ENCODE data around the gene STAG3.
A peak's percentile ranks its signal among the peaks of the same experiment; 100 is the strongest.

The STAG3 gene

DNA sequence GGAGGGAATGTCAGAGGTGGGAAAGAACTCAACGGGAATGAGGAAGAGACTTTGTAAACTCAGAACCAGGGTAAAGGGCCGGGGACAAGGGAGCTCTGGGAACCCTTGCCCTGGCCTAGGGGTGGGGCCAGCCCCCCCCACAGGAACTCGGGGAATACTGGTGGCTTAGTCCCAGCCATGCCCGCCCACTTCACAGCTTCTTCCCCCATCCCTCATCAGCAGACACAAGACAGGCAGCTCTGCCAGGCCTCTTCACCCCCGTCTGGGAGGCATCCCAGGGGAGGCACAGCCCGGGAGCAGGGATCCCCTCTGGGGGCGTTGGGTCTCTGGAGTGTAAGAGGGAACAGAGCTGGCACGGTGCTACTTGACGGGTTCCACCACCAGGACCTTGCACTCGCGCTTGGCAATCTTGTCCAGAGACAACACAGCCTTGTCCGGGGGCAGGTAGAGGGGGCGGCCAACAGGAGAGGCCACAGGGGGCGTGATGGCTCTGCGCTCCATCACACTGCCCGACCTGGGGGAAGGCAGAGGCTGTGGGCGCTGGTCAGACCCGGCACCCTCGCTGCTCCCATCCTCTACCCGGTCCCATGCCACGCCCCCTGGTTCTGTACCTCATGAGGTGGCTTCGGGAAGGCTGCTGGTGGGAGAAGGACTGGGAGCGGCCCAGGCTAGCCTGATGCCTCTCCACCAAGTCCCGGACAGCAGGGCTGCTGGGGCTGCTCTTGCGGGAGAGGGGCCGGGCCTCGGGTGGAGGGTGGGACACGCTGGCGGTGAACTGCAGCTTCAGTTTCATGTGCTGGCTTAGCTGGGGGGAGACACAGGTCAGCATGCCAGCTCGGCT lies 22.8 kb upstream of the STAG3 start:
- no peak for DNase-seq (ENCODE audit: low read depth in 2 of 2)

- DNase-seq (ENCODE audit: low read depth in 2 of 2) = no peak
Measured at GRCh38 chr7:100155553-100156317, 22.0 kb upstream of the STAG3 start.

DNA sequence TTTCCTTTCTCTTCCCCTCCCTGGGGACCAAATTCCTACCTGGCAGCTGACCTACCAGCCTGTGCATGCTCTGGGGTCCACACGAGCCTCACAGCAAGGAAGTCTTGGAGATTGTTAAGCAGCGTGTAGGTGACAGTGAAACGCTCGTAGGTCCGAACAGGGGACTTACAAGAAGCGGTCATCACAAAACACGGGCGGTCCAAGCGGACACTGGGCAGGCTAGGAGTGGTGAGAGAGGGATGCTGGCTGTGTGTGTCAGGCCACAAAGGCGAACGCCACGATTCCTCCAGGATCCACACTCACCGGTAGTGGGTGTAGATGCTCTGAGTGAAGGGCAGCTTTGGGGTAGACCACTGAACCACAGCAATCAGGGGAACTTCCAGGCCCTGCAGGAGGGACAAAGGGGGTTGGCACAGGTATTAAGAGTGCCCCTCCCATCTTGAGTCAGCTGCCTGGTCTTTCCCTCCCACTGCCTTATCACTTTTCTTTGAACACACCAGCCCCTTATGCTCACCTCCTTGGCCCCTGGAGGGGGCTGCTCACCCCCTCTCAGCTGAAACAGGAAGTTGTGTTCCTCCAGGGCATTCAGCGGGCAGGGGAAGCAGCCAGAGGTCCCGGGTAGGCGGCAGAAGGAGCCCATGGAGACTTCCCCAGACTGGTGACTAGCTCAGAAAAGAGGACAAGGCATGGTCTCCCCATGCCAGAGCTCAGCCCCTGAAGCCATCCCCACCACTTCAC lies 21.2 kb upstream of the STAG3 start:
- DNase-seq (ENCODE audit: low read depth in 2 of 2) = no peak

- DNase-seq (ENCODE audit: low read depth in 2 of 2) = no peak
Measured at GRCh38 chr7:100157069-100157333, 20.7 kb upstream of the STAG3 start.

- no peak for DNase-seq (ENCODE audit: low read depth in 2 of 2)
Measured at GRCh38 chr7:100157334-100158228, 20.1 kb upstream of the STAG3 start.

DNA sequence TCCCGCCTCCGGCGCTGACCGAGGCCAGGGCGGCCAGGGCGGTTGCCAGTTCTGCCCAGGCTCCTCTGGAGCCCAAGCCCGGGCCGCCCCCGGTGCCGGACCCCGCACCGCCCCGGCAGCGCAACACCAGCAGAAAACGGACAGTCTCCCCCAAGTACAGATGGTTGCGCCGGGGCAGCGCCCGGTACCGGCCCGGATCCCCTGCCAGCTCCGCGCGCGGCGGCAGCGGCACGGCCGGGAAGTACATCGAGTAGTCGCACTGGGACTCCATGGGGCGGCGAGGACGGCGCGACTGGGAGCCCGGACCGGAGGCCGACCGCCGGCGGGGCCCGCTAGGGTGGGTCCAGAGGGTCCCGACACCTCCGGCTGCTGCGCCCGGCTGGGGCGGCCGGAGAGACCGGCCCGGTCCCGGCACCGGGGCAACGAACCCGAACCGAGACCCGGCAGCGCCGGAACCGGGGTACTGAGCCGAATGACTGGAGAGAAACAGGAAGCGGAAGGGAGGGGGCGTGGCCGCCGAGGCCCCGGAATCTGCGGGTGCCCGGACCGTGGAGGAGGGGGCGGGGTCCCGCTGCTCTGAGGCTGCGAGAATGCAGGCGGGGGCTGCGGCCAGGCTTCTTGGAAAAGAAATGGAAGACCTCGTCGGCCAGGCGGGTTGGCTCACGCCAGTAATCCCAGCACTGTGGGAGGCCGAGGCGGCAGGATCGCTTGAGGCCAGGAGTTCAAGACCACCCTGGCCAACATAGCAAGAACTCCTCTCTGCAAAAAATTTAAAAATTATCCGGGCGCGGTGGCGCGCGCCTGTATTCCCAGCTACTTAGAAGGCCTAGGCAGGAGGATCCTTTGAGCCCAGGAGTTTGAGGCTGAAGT lies 19.3 kb upstream of the STAG3 start, which contains the start of gene TRAPPC14:
TRAPPC14 (minus strand) TSS at position 495 of the 870 bp plus-strand sequence; CDS start at position 271, 224 bp downstream.
- DNase-seq (ENCODE audit: low read depth in 2 of 2) = peak; percentile 80 to 84

- DNase-seq (ENCODE audit: low read depth in 2 of 2) = no peak
Measured at GRCh38 chr7:100159099-100159623, 18.6 kb upstream of the STAG3 start.

DNA sequence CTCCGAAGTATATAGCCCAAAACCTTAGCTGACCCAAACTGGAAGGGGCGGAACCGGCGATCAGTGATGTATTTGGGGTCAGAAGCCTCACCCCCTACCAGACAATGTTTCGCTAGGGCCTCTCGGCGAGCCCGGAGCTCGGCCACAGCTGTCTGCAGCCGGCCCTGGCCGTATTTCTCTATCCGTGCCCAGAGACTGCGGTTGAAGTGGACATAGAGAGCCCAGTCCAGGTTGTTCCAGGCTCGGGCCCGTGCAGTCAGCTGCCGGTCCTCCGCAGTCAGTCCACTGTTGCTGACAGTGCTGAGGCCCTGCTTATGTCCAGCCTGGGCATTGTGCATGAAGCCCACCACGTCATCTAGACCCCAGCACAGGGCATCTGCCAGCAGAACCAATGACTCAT lies 17.7 kb upstream of the STAG3 start:
- DNase-seq (ENCODE audit: low read depth in 2 of 2) = no peak

DNA sequence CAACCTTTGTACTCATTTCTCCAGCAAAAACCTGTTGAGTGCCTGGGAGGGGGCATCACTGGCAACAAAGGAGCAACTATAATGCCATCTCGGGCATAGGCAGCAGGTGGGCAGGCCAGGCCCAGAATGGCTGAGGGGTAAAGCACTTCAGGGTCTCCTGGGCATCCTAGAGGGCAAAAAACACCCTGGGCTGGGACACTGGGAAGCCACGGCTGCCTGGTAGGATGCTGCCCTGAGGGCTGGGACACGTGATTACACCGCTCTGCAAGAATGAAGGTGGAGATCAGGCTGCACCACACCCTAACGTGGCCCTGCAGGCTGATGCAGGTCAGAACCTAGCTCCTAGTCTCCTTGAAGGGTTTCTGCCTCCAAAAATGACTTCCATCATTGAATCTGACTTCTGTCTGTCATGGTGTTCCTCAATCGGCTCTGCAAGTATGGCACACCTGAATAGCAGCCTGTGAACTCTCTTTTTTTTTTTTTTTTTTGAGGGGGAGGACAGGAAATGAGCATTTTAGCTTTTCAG lies 14.6 kb upstream of the STAG3 start:
- no peak for DNase-seq (ENCODE audit: low read depth in 2 of 2)

DNA sequence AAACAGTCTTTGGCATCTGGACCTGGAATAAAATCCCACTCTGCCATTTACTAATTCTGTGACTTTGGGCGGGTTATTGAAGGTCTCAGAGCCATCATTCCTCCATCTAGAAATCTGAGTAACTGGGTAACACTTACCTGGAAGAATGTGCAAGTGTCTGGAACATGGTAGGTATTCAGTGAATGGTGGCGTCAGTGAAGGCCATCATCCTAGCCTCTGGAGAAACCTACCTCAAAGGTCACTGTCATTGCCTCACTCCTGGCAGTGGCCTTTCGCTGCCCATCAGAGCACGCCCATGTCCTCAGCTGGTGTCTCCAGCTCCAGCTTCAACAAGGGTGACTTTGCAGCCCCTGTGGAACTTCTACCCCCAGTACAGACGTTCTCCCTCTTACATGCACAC lies 13.8 kb upstream of the STAG3 start:
- no peak for DNase-seq (ENCODE audit: low read depth in 2 of 2)

DNA sequence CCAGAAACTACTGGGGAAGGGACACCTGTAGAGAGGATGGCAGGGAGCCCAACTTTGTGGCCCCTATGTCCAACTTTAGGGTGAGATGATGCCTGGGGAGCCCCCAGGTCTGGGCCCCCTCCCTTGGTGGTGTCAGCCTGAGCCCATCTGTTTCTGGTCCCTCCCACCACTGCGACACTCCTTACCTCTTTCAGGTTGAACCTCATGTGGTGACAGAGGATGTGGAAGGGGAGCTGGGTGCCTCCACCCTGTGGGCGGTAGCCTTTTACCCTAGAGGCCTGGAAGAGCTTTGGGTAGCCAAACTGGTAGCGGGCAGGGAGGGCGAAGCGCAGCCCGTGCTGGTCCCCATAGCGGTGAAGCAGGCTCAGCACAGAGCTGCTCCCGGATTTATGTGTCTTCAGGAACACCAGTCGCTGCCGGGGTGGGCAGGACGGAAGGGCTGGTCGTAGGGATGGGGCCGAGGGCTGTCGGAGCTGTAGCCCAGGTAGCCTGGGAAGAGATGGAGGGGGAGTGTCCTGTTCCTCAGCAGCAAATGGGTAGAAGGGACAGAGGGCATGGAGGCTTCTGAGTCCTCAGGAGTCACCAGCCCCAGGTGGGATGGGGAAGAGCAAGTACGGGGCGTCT lies 11.3 kb upstream of the STAG3 start:
- DNase-seq (ENCODE audit: low read depth in 2 of 2) = no peak

GRCh38 chr7:100166970-100167911 lies 10.5 kb upstream of the STAG3 start:
- DNase-seq (ENCODE audit: low read depth in 2 of 2) = no peak

- no peak for DNase-seq (ENCODE audit: low read depth in 2 of 2)
Measured at GRCh38 chr7:100167912-100168323, 9.8 kb upstream of the STAG3 start.

DNA sequence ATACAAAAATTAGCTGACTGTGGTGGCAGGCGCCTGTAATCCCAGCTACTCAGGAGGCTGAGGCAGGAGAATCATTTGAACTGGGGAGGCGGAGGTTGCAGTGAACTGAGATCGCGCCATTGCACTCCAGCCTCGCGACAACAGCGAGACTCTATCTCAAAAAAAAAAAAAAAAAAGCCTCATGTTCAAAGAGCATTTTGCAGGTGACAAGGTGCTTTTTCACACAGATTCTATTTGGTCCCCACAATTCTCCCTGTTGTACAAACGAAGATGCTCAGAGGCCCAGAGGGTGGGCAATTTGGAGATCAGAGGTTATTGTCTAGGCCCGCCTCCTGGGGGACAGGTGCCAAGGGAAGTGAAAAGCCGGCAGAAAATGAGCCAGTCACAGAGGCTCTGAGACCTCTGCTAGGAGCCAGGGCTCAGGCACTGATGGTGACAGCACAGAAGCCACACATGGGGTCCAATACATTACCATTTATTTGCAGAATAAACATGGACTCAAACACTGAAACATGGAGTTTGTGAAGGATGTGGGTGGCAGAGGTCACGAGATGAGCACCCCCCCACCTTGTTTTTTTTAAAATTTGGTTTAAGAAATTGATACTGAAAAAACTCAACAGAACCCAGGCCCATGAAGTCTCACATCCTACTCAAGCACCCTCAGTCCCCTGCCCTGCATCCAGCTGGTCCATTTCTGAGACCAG lies 8.4 kb upstream of the STAG3 start:
- no peak for DNase-seq (ENCODE audit: low read depth in 2 of 2)

DNA sequence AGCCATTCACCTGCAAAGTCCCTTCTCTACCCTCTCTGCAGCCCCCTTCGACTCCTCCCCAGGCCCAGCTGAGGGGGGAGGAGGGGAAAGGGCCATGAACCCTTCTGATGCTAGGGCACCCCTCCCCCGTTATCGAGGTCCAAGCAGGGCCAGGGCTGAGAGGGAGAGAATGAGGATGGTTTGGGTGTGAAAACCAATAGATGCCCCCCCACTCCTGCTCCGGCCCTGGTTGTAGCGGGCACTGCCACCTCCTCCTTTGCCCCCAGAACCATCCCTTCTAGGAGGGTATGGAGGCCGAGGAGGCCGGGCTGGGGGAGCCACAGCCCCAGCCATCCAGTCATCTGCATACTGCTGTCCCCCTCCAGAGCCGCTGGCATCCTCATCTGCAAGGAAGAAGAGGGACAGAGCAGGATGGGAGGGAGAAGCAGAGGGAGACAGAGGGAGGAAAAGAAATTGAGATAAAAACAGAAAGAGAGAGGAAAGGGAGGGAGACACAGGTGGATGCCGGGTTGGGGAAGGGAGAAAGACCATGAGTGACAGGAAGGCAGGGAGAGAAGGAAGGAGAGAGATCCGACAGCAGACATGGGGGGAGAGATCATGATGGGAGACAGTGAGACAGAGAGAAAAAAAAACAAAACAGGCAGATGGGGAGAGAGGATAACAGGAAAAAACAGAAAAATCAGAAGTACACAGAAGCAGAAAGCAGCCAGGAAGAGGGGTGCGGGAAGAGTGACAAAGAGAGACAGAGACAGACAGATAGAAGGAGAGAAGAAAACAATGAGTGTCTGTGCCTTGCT lies 7.4 kb upstream of the STAG3 start:
- no peak for DNase-seq (ENCODE audit: low read depth in 2 of 2)

- DNase-seq (ENCODE audit: low read depth in 2 of 2) = no peak
Measured at GRCh38 chr7:100171087-100171681, 6.5 kb upstream of the STAG3 start.

GRCh38 chr7:100171840-100172239 lies 5.9 kb upstream of the STAG3 start:
- DNase-seq (ENCODE audit: low read depth in 2 of 2) = no peak
